ENCODE results near the gene IFNGR2.

DNA sequence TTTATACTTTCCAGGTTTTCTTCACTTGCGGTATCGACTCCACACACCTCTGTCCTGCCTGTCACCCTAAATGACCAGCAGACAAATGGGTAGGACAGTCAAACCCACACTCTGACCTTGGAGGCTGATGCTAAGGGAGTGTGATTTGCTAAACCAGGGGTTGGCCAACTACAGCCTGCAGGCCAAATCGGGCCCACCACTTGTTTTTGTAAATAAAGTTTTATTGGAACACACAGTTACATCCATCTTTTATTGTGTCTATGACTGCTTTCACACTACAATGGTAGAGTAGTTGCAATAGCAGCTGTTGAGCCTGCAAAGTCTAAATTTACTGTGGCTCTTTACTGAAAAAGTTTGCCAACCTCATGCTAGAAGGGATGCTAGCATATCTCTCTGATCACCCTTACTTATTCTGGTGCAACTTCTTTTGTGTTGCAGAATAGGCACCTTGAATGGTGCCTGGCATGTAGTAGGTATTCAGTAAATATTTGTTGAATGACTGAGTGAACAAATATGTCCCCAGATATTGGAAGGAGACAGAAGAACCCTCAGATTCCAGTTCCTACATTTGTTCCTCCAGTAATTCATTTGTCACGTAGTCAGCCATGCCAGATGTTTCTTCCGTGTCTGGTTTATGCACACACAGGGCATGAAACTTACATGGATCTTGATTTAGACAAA lies 18.6 kb downstream of the IFNGR2 start:
- no peak for TF ChIP-seq POLR2A (IDR thresholded peaks at IDR 0.05; ENCODE audit: low read length)
- no peak for TF ChIP-seq GATA1 (IDR thresholded peaks at IDR 0.05; ENCODE audit: low read depth, low read length)
